Midbrain (tissue), 1 donor: ENCODE measurements around the gene RAB1A.

ENCODE experiments used
- DNase-seq: peaks from one replicate; lab custom pipeline; 2025; lab: John Stamatoyannopoulos, UW

The RAB1A gene

GRCh38 chr2:65061146-65061909 lies 68.6 kb downstream of the RAB1A start:
- DNase-seq, result no peak

- DNase-seq, result no peak
These were observed 70.8 kb downstream of the RAB1A start for GRCh38 chr2:65059071-65059470.

GRCh38 chr2:65057391-65058052 lies 72.4 kb downstream of the RAB1A start:
- no peak for DNase-seq

GRCh38 chr2:65057054-65057375 lies 72.9 kb downstream of the RAB1A start:
- no peak for DNase-seq

- DNase-seq, result peak; percentile 98
These were observed 73.5 kb downstream of the RAB1A start, which contains the start of gene CEP68 for GRCh38 chr2:65056215-65057053. TSS of gene CEP68 (plus strand) at chr2:65056416. CDS start at chr2:65069445, 13,029 bp downstream.

- DNase-seq, result no peak
These were observed 74.3 kb downstream of the RAB1A start for GRCh38 chr2:65055422-65056214.

GRCh38 chr2:65054749-65055421 lies 75.0 kb downstream of the RAB1A start:
- no peak for DNase-seq

GRCh38 chr2:65053199-65053598 lies 76.7 kb downstream of the RAB1A start:
- no peak for DNase-seq

- no peak for DNase-seq
These were observed 79.0 kb downstream of the RAB1A start for GRCh38 chr2:65050931-65051330.

GRCh38 chr2:65049010-65049639 lies 80.8 kb downstream of the RAB1A start:
- no peak for DNase-seq

- no peak for DNase-seq
These were observed 83.1 kb downstream of the RAB1A start for GRCh38 chr2:65046633-65047407.

GRCh38 chr2:65045651-65046050 lies 84.3 kb downstream of the RAB1A start:
- DNase-seq, result no peak

- no peak for DNase-seq
These were observed 85.7 kb downstream of the RAB1A start for GRCh38 chr2:65044097-65044735.

- no peak for DNase-seq
These were observed 86.9 kb downstream of the RAB1A start for GRCh38 chr2:65043001-65043400.

- peak; percentile 92 for DNase-seq
These were observed 89.3 kb downstream of the RAB1A start for GRCh38 chr2:65040400-65041261.

- no peak for DNase-seq
These were observed 90.3 kb downstream of the RAB1A start for GRCh38 chr2:65039640-65040039.

GRCh38 chr2:65037178-65037577 lies 92.7 kb downstream of the RAB1A start:
- no peak for DNase-seq
